HG03439 (cell line): ENCODE results near the gene MEOX1.

Source experiments
- ATAC-seq: cut with Tn5 transposase; IDR thresholded peaks from one replicate; pipeline ENCODE4 v1.9.1; 2021; ENCODE audit warnings: mild to moderate bottlenecking, moderate library complexity; ENCODE audit not compliant: unreplicated experiment

MEOX1 gene

GRCh38 chr17:43597624-43598356 lies 63.9 kb downstream of the MEOX1 start:
- ATAC-seq = no peak

DNA sequence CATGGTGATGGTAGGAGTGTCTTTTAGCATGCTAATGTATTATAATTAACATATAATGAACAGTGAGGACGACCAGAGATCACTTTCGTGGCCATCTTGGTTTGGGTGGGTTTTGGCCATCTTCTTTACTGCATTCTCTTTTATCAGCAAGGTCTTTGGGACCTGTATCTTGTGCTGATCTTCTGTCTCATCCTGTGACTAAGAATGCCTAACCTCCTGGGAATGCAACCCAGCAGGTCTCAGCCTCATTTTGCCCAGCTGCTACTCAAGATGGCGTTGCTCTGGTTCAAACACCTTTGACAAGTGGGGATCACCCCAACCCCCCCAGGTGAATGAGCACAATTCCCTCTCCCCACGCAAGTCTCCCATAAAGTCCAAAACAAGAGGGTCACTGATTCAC lies 66.3 kb downstream of the MEOX1 start:
- ATAC-seq = no peak

GRCh38 chr17:43591779-43592562 lies 69.8 kb downstream of the MEOX1 start:
- no peak for ATAC-seq

- ATAC-seq = no peak
These were observed 70.7 kb downstream of the MEOX1 start for GRCh38 chr17:43591001-43591400.
